GM20431 (cell line): ENCODE data around the gene PRRG2.

Experiments used
- in situ Hi-C: fragments of 300-500 bp; cut with MseI, MboI; formaldehyde crosslinking; loops from one replicate; pipeline ENCODE4 v1.15.0; 2020; ENCODE audit warnings: low sequenced_read_pairs; ENCODE audit not compliant: unreplicated experiment

Gene PRRG2

GRCh38 chr19:49581007-49581508 is at the start of gene PRRG2:
Gene PRRG2, plus strand, starts transcription at chr19:49581316. Its CDS starts 1,904 bp downstream, at chr19:49583220.
- in situ Hi-C loops = no loop called here

GRCh38 chr19:49533551-49534488 is 47.3 kb upstream of the PRRG2 start:
- in situ Hi-C loops = no loop called here

- in situ Hi-C loops = no loop called here
Measured at GRCh38 chr19:49534632-49535385, 46.3 kb upstream of the PRRG2 start.

DNA sequence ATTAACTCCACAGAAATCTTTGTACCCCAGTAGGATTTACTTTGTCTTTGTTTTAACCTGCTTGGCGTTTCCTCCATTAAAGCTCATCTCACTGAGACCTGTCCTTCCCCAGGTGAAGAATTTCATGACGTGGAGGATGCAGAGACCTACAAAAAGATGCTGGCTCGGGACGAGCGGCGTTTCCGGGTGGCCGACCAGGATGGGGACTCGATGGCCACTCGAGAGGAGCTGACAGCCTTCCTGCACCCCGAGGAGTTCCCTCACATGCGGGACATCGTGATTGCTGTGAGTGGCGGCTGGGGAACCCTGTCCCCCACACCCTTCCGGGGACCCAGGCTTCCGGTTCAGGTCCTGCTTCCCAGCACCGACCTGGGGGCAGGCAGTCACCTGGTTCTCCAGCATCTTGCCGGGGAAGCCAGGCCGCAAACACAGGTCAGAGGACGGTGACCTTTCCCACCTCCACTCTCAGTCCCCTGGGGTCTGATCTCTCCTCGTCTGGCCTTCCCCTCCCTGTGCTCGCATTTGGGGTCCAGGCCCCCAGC is 44.1 kb upstream of the PRRG2 start:
- in situ Hi-C loops = no loop called here

- in situ Hi-C loops = no loop called here
Measured at GRCh38 chr19:49538643-49539042, 42.5 kb upstream of the PRRG2 start.

- in situ Hi-C loops = no loop called here
Measured at GRCh38 chr19:49539192-49539952, 41.7 kb upstream of the PRRG2 start.

- in situ Hi-C loops = loop anchor here (5.0 kb wide), 1 partner anchor 35 kb away; no protein-coding TSS in a partner anchor
Measured at GRCh38 chr19:49541914-49542313, 39.2 kb upstream of the PRRG2 start.

DNA sequence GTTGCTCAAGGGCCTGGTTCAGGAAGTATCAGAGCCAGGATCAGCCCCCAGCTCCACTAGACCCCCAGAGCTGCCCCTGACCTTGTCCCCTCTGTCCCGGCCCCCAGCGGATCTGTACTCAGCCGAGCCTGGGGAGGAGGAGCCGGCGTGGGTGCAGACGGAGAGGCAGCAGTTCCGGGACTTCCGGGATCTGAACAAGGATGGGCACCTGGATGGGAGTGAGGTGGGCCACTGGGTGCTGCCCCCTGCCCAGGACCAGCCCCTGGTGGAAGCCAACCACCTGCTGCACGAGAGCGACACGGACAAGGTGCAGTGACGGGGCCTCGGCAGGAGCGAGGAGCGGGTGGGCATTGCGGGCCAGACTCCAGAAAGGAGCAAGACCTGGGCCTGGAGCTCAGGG is 38.7 kb upstream of the PRRG2 start:
- in situ Hi-C loops = loop anchor here (5.0 kb wide), 1 partner anchor 35 kb away; no protein-coding TSS in a partner anchor

DNA sequence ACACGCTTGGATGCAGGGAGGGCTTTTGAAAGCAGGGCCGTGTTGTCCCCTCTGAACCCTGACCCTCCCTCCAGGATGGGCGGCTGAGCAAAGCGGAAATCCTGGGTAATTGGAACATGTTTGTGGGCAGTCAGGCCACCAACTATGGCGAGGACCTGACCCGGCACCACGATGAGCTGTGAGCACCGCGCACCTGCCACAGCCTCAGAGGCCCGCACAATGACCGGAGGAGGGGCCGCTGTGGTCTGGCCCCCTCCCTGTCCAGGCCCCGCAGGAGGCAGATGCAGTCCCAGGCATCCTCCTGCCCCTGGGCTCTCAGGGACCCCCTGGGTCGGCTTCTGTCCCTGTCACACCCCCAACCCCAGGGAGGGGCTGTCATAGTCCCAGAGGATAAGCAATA is 38.1 kb upstream of the PRRG2 start:
- in situ Hi-C loops = loop anchor here (5.0 kb wide), 1 partner anchor 36 kb away; no protein-coding TSS in a partner anchor

- in situ Hi-C loops = loop anchor here (5.0 kb wide), 1 partner anchor 37 kb away; no protein-coding TSS in a partner anchor
Measured at GRCh38 chr19:49544154-49544553, 37.0 kb upstream of the PRRG2 start.

DNA sequence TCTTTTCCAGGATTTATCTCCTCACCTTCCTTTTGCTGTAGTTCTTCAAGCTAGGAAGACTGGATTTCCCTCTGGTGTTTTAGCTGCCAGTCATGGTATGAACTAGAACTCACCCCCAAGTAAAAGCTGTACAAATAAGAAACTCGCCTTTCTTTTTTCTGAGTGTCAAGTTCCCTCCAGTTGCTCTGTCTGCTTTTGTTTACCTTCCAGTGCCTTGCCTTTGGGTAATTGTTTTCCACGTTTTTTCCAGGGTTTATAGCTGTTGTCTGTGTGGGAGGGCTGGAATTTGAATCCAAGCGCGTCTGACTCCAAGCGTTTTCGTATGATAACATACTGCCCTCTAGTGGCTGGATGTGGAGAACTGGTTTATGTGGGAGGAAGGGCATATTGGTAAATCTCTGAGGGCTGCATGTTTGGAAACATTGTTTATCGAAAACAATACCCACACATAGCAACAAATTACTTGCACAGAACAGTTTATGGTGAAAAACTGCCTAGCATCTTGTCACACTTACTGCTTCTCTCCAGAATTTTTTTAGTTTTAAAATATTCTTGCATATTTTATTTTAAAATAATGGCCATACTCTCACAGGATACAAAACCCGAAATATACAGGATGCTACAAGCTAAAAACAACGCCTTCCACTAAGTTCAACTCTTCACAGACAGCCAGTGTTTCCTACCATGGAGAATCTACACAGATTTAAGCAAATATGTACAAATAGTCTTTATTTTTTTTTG is 34.1 kb upstream of the PRRG2 start:
- in situ Hi-C loops = no loop called here

- in situ Hi-C loops = no loop called here
Measured at GRCh38 chr19:49549045-49549444, 32.1 kb upstream of the PRRG2 start.

GRCh38 chr19:49551531-49551930 is 29.6 kb upstream of the PRRG2 start:
- in situ Hi-C loops = no loop called here

GRCh38 chr19:49552749-49553148 is 28.4 kb upstream of the PRRG2 start:
- in situ Hi-C loops = no loop called here

DNA sequence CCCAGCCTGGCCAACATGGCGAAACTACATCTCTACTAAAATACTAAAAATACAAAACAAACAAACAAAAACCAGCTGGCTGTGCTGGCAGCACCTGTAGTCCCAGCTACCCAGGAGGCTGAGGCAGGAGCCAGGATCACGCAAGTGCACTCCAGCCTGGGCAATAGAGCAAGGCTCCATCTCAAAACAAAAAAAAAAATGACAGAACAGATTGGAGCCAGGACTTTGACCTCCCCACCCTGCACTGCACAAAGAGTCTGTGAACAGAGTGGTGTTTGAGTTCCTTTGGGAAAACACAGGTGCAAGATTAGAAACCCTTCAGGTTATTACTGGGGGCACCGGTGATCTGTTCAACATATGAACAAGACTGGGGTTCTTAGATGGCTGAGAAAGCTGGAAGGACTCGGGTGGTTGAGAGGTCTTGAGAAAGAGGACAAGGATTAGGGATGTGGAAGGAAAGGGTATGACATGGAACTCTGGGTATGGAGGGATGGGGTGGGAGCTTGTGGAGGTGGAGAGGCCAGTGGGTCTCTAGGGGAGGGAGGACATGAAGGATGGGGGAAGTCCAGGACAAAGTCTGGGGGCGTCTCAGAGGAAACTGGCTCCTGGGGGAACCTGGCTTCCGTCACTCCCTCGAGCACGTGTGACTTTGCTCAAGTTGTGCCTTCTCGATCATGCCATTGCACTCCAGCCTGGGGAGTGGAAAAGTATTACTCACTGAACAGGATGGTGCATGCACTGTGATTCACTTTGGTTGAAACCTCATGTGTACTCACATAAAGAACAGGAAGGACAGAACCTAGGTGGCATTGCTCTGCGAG is 27.5 kb upstream of the PRRG2 start:
- in situ Hi-C loops = no loop called here

DNA sequence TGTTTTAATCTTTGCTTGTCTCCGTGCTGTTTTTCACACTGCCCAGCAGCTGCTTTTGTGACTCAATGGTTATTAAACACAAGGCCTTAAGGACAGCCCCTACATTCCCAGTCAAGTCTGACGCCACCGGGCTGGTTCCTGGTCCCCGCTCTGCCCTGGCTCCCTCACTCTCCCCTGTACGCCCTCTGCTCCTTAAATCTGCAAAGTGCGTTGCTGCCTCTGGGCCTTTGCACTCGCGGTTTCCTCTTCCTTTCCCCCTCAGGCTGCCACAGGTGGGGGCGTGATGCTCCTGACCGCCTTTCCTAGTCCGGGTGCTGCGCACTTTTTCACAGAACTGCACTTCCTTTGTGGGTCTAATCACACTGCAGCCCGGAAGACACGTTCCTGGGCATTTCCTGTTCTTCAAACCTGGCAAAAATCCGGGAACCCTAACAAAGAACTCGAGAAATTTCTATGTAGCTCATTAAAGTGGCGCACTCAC is 26.4 kb upstream of the PRRG2 start:
- in situ Hi-C loops = no loop called here

GRCh38 chr19:49555600-49556411 is 25.3 kb upstream of the PRRG2 start:
- in situ Hi-C loops = no loop called here
